H1 (cell line): ENCODE measurements around the gene TBR1. TPM values are rescaled to one million over a fixed set of nuclear protein-coding genes. Genes with fewer than 3 reads are reported as not detected.

Source experiments
- CTCF ChIA-PET: fragments of 300-600 bp; sonication (Branson Sonifier 250); formaldehyde crosslinking; loops from one replicate; lab custom pipeline; 2021; ENCODE audit not compliant: partially characterized antibody; lab: Charles Lee
- POLR2A ChIA-PET: fragments of 300-600 bp; sonication (Branson Sonifier 250); formaldehyde crosslinking; loops from one replicate; lab custom pipeline; 2021; ENCODE audit warnings: inconsistent platforms; ENCODE audit not compliant: partially characterized antibody; lab: Charles Lee
- DNase-seq, 2 experiments: peaks; one replicate each; pipeline versions ENCODE4 v3.0.0 to v3.0.0-alpha.2; 2010 to 2022; ENCODE audit warnings: low spot score in 2 of 2, low read depth in 1 of 2, mixed read lengths in 1 of 2
- FAIRE-seq: peaks from 2 replicates; lab custom pipeline; 2011; peaks lifted over from hg19 to GRCh38; lab: Jason Lieb, UNC
- H2AFZ ChIP-seq: 2 replicates; pipeline ENCODE4 v1.8.1; 2012; ENCODE audit warnings: low read length, inconsistent platforms
- H2AK5ac ChIP-seq: 2 replicates; pipeline ENCODE4 v1.6.1; 2013; ENCODE audit warnings: low read depth, low read length
- H2BK120ac ChIP-seq: replicated peaks from 2 replicates; pipeline ENCODE3; 2013; ENCODE audit warnings: low read depth, low read length, inconsistent platforms
- H2BK12ac ChIP-seq: 2 replicates; pipeline ENCODE4 v1.6.1; 2013; ENCODE audit warnings: low read depth, low read length
- H2BK15ac ChIP-seq: 2 replicates; pipeline ENCODE4 v1.6.1; 2013; ENCODE audit warnings: low read length
- H2BK20ac ChIP-seq: 2 replicates; pipeline ENCODE4 v1.6.1; 2013; ENCODE audit warnings: low read length
- H2BK5ac ChIP-seq: 2 replicates; pipeline ENCODE4 v1.6.1; 2013; ENCODE audit warnings: low read depth, low read length
- H3K14ac ChIP-seq: 2 replicates; pipeline ENCODE4 v1.6.1; 2013; ENCODE audit warnings: inconsistent platforms; ENCODE audit not compliant: insufficient read length
- H3K18ac ChIP-seq: 2 replicates; pipeline ENCODE4 v1.6.1; 2013; ENCODE audit warnings: low read length; ENCODE audit errors: extremely low read depth
- H3K23ac ChIP-seq: 2 replicates; pipeline ENCODE4 v1.6.1; 2013; ENCODE audit warnings: inconsistent platforms; ENCODE audit not compliant: insufficient read length
- H3K23me2 ChIP-seq: 2 replicates; pipeline ENCODE4 v1.6.1; 2013; ENCODE audit warnings: low read depth, low read length
- H3K27ac ChIP-seq: 2 replicates; pipeline ENCODE4 v1.6.1; 2011; ENCODE audit warnings: low read depth, low read length, inconsistent platforms
- H3K27me3 ChIP-seq, 4 experiments: replicated peaks in 1 of 4; 1 replicate in 1 of 4; 2 replicates in 3 of 4; pipeline versions ENCODE4 v1.6.1 to v1.8.1; 2011 to 2013; ENCODE audit warnings: low read length in 3 of 4, mild to moderate bottlenecking in 3 of 4, inconsistent platforms in 2 of 4, mixed read lengths in 2 of 4, moderate library complexity in 1 of 4; ENCODE audit not compliant: control insufficient read depth in 3 of 4, insufficient read depth in 3 of 4; ENCODE audit errors: extremely low read depth in 1 of 4
- H3K36me3 ChIP-seq, 4 experiments: 2 replicates each; pipeline versions ENCODE4 v1.6.1 to v1.8.1; 2011 to 2013; ENCODE audit warnings: mild to moderate bottlenecking in 4 of 4, low read length in 3 of 4, moderate library complexity in 2 of 4, control low read depth in 1 of 4, inconsistent platforms in 1 of 4; ENCODE audit not compliant: insufficient read depth in 4 of 4, control insufficient read depth in 2 of 4
- H3K4ac ChIP-seq: replicated peaks from 2 replicates; pipeline ENCODE3; 2013; ENCODE audit warnings: low read length, low read depth, mixed read lengths, inconsistent platforms; ENCODE audit not compliant: insufficient read length
- H3K4me1 ChIP-seq, 4 experiments: replicated peaks in 1 of 4; 1 replicate in 1 of 4; 2 replicates in 3 of 4; pipeline versions ENCODE4 v1.6.1 to v1.8.1; 2011 to 2013; ENCODE audit warnings: low read length in 3 of 4, inconsistent platforms in 2 of 4, mixed read lengths in 1 of 4; ENCODE audit not compliant: insufficient read depth in 4 of 4, control insufficient read depth in 3 of 4
- H3K4me2 ChIP-seq, 2 experiments: 2 replicates each; pipeline versions ENCODE4 v1.6.1 to v1.8.1; 2011 to 2013; ENCODE audit warnings: low read depth in 2 of 2, low read length in 2 of 2, control low read depth in 1 of 2, inconsistent platforms in 1 of 2, mild to moderate bottlenecking in 1 of 2; ENCODE audit not compliant: insufficient read depth in 1 of 2
- H3K4me3 ChIP-seq, 4 experiments: fragments of 200-600, 300-600 bp in 1 of 4; sonication (generic), shearing (Covaris generic), sonication (Bioruptor Twin) in 1 of 4; 2 replicates each; pipeline versions ENCODE4 v1.5.1 to v1.8.1; 2011 to 2016; ENCODE audit warnings: low read length in 4 of 4, low read depth in 3 of 4, control low read depth in 2 of 4, inconsistent platforms in 2 of 4, mild to moderate bottlenecking in 2 of 4, mixed read lengths in 1 of 4, moderate library complexity in 1 of 4; ENCODE audit not compliant: insufficient read depth in 2 of 4; ENCODE audit errors: extremely low read depth in 1 of 4
- H3K56ac ChIP-seq: replicated peaks from 2 replicates; pipeline ENCODE3; 2013; ENCODE audit warnings: low read depth, mild to moderate bottlenecking, mixed read lengths, low read length, inconsistent platforms; ENCODE audit not compliant: insufficient read length
- H3K79me1 ChIP-seq: 2 replicates; pipeline ENCODE4 v1.6.1; 2013; ENCODE audit warnings: low read depth, low read length, control low read depth
- H3K79me2 ChIP-seq, 2 experiments: 2 replicates each; pipeline versions ENCODE4 v1.6.1 to v1.8.1; 2012 to 2013; ENCODE audit warnings: low read length in 2 of 2, mild to moderate bottlenecking in 2 of 2, inconsistent platforms in 1 of 2; ENCODE audit not compliant: insufficient read depth in 2 of 2, control insufficient read depth in 1 of 2
- H3K9ac ChIP-seq, 4 experiments: replicated peaks in 1 of 4; 1 replicate in 1 of 4; 2 replicates in 3 of 4; pipeline versions ENCODE4 v1.6.1 to v1.8.1; 2011 to 2013; ENCODE audit warnings: low read depth in 3 of 4, low read length in 3 of 4, control low read depth in 2 of 4, mild to moderate bottlenecking in 2 of 4, moderate library complexity in 2 of 4, inconsistent platforms in 1 of 4; ENCODE audit errors: extremely low read depth in 1 of 4
- H3K9me3 ChIP-seq, 2 experiments: 2 replicates each; pipeline versions ENCODE4 v1.6.1 to v1.8.1; 2012 to 2013; ENCODE audit warnings: mild to moderate bottlenecking in 2 of 2, moderate library complexity in 2 of 2, control low read depth in 1 of 2, inconsistent platforms in 1 of 2, low read depth in 1 of 2, low read length in 1 of 2, mixed read lengths in 1 of 2; ENCODE audit not compliant: insufficient read depth in 2 of 2
- H4K20me1 ChIP-seq, 2 experiments: replicated peaks in 1 of 2; 2 replicates each; pipeline versions ENCODE3 to v1.8.1; 2011 to 2013; ENCODE audit warnings: inconsistent platforms in 2 of 2, low read length in 2 of 2, mild to moderate bottlenecking in 1 of 2; ENCODE audit not compliant: insufficient read depth in 2 of 2, control insufficient read depth in 1 of 2
- H4K5ac ChIP-seq: 2 replicates; pipeline ENCODE4 v1.6.1; 2013; ENCODE audit warnings: low read length, low read depth, mixed read lengths, inconsistent platforms; ENCODE audit not compliant: insufficient read length
- H4K8ac ChIP-seq: 2 replicates; pipeline ENCODE4 v1.8.0; 2013; ENCODE audit warnings: mild to moderate bottlenecking, moderate library complexity, low read length, inconsistent platforms; ENCODE audit not compliant: insufficient read depth; ENCODE audit errors: extremely low read depth
- H4K91ac ChIP-seq: replicated peaks from 2 replicates; pipeline ENCODE3; 2013; ENCODE audit warnings: low read length, mixed read lengths, inconsistent platforms; ENCODE audit not compliant: insufficient read length
- ASH2L ChIP-seq: fragments of 200-600, 300-600 bp; sonication (generic); IDR thresholded peaks from one replicate; pipeline ENCODE4 v1.7.1; 2017; ENCODE audit warnings: low read length
- CTCF ChIP-seq, 3 experiments: IDR thresholded peaks; 1 replicate in 2 of 3; 2 replicates in 1 of 3; pipeline versions ENCODE4 v1.5.1 to v1.6.1; 2011; ENCODE audit warnings: low read length in 3 of 3, mild to moderate bottlenecking in 3 of 3, inconsistent platforms in 2 of 3, low read depth in 1 of 3, moderate library complexity in 1 of 3; ENCODE audit not compliant: insufficient read depth in 1 of 3; ENCODE audit errors: control extremely low read depth in 1 of 3
- FOSL1 ChIP-seq: IDR thresholded peaks from 2 replicates; pipeline ENCODE4 v1.6.1; 2011; ENCODE audit warnings: mild to moderate bottlenecking, low read depth, low read length, moderate library complexity; ENCODE audit not compliant: insufficient read depth
- NANOG ChIP-seq: IDR thresholded peaks from 2 replicates; pipeline ENCODE4 v1.6.1; 2011; ENCODE audit warnings: low read length, low read depth, mild to moderate bottlenecking, inconsistent platforms; ENCODE audit not compliant: insufficient read depth, poor library complexity, severe bottlenecking
- RNF2 ChIP-seq: fragments of 200-900, 300-1000 bp; sonication (generic); IDR thresholded peaks from 2 replicates; pipeline ENCODE4 v1.7.1; 2016; ENCODE audit warnings: borderline replicate concordance, low read depth, mild to moderate bottlenecking, antibody characterized with exemption, low read length; ENCODE audit not compliant: poor library complexity, severe bottlenecking; ENCODE audit errors: missing control alignments
- SAP30 ChIP-seq: fragments of 300-600 bp; sonication (generic); IDR thresholded peaks from 2 replicates; pipeline ENCODE4 v1.7.1; 2012; ENCODE audit warnings: low read length, moderate library complexity, mild to moderate bottlenecking, inconsistent platforms; ENCODE audit not compliant: insufficient read depth, insufficient replicate concordance
- SUZ12 ChIP-seq: fragments of 200-600 bp; sonication (generic); IDR thresholded peaks from 2 replicates; pipeline ENCODE4 v1.6.1; 2012; ENCODE audit warnings: mild to moderate bottlenecking, inconsistent platforms, low read length, moderate library complexity, mixed read lengths
- TEAD4 ChIP-seq: IDR thresholded peaks from 2 replicates; pipeline ENCODE4 v1.6.1; 2012; ENCODE audit warnings: low read depth, low read length, inconsistent platforms, mixed read lengths
- WGBS, 2 experiments: shearing (Covaris generic) in 1 of 2; methylation state at CpG; one replicate each; pipeline versions ENCODE4 v1.1.6 to v1.1.7; 2013 to 2015; ENCODE audit warnings: low lambda C conversion rate in 2 of 2, mixed read lengths in 2 of 2, inconsistent platforms in 1 of 2, low coverage in 1 of 2, missing lambda C conversion rate in 1 of 2; ENCODE audit not compliant: insufficient replicate concordance in 2 of 2, insufficient coverage in 1 of 2, insufficient read length in 1 of 2; ENCODE audit errors: extremely low coverage in 1 of 2, missing lambda C conversion rate in 1 of 2; 5-methylcytosine and 5-hydroxymethylcytosine counted together
- polyA plus RNA-seq, 7 experiments: library from polyadenylated mRNA; depleted of rRNA in 3 of 7; stranded (reverse) in 5 of 7; unstranded in 2 of 7; fragments of >200 nt in 5 of 7; fragments of 200-250 nt in 2 of 7; gene quantifications; 1 replicate in 5 of 7; 2 replicates in 1 of 7; 4 replicates in 1 of 7; pipeline versions ENCODE4 v1.2.1 to v1.2.3, GENCODE V29; 2011 to 2013; ENCODE audit warnings: missing spikeins in 2 of 7, mixed read lengths in 2 of 7
- total RNA-seq: library from RNA; stranded (reverse); fragmentation: NEBNext Ultra II Directional; extraction: Animal tissue kit (Norgen Biotek cat#: 25700); gene quantifications from 2 replicates; pipeline ENCODE4 v1.2.1, GENCODE V29; 2021

The TBR1 gene
- total and polyA plus RNA-seq, 2 of the 8 experiments (the other 6 are each of a cell fraction or from before 2014, with no cell fraction given), result not detected

GRCh38 chr2:161406316-161406715 is 9.8 kb upstream of the TBR1 start:
- H3K18ac ChIP-seq, result no peak overlapping the region
- H2BK5ac ChIP-seq, result no peak overlapping the region
- no peak overlapping the region for H3K56ac ChIP-seq
- no peak overlapping the region for H3K9ac ChIP-seq
- H2BK120ac ChIP-seq, result no peak overlapping the region
- no peaks in the 10 kb centered on the region for H3K9me3 ChIP-seq
- H4K5ac ChIP-seq, result no peak overlapping the region
- DNase-seq, result no peak
- no peak overlapping the region for H2BK20ac ChIP-seq
- no peaks in the 10 kb centered on the region for H3K23me2 ChIP-seq
- no peak for FAIRE-seq
- no peak for TF ChIP-seq RNF2
- no peak for TF ChIP-seq NANOG
- no peak for TF ChIP-seq CTCF (IDR thresholded peaks at IDR 0.05; ENCODE audit: control extremely low read depth in 1 of 3, insufficient read depth in 1 of 3, low read depth in 1 of 3, low read length in 3 of 3)
- no peak for TF ChIP-seq SUZ12
- no peak for TF ChIP-seq TEAD4
- TF ChIP-seq ASH2L, result no peak
- no peak for TF ChIP-seq SAP30
- no peak for TF ChIP-seq FOSL1
- no peak overlapping the region for H2BK12ac ChIP-seq
- ChIA-PET POLR2A (no interaction called here), CTCF (no interaction called here)
- H3K79me2 ChIP-seq, result no peaks in the 10 kb centered on the region
- no peaks in the 10 kb centered on the region for H3K4me1 ChIP-seq
- no peak overlapping the region for H2BK15ac ChIP-seq
- no peaks in the 10 kb centered on the region for H4K20me1 ChIP-seq
- H3K36me3 ChIP-seq, result peaks cover 0 to 6% (median 2%) of the 10 kb centered on the region in 4 experiments; a peak in 4 of 8 replicates
- H4K8ac ChIP-seq, result no peak overlapping the region; the same call in 1 of the 2 replicates
- no peak overlapping the region for H3K4ac ChIP-seq
- WGBS, 2 experiments, result 86% methylated on average over 5 of the region's 5 CpGs; no CpG with 5 or more reads in 1 of the 2 experiments
- no peak overlapping the region for H3K14ac ChIP-seq
- no peak overlapping the region for H2AFZ ChIP-seq
- H4K91ac ChIP-seq, result no peak overlapping the region
- H3K4me2 ChIP-seq, result no peak overlapping the region
- H3K79me1 ChIP-seq, result no peaks in the 10 kb centered on the region
- no peak overlapping the region for H2AK5ac ChIP-seq
- peaks cover 0 to 1% (median 0%) of the 10 kb centered on the region in 4 experiments; a peak in 1 of 7 replicates for H3K27me3 ChIP-seq
- H3K23ac ChIP-seq, result no peak overlapping the region
- H3K4me3 ChIP-seq, result no peak overlapping the region
- no peak overlapping the region for H3K27ac ChIP-seq
